ENCODE results near the gene OR2V2. TPM values are rescaled to one million over a fixed set of nuclear protein-coding genes. Genes with fewer than 3 reads are reported as not detected.

OR2V2 gene
- total and polyA plus RNA-seq, 2 donors (not counting 3 experiments of a cell fraction or from before 2014, with no cell fraction given): not detected

- H3K9me3 ChIP-seq (replicated peaks; ENCODE audit: control insufficient read depth, insufficient read depth, low read length): no peaks in the 10 kb centered on the region
- H3K79me2 ChIP-seq (ENCODE audit: control insufficient read depth, insufficient read depth, low read length): no peaks in the 10 kb centered on the region
- no peak overlapping the region for H3K9ac ChIP-seq (replicated peaks; ENCODE audit: extremely low read depth, insufficient read depth, low read length)
- TF ChIP-seq MYC (IDR thresholded peaks at IDR 0.05; ENCODE audit: low read depth, low read length) (no peak), JUN (IDR thresholded peaks at IDR 0.05; ENCODE audit: borderline replicate concordance, insufficient read depth, insufficient read length, low read depth) (no peak), POLR2A (IDR thresholded peaks at IDR 0.05; ENCODE audit: low read depth, low read length) (no peak), GATA2 (IDR thresholded peaks at IDR 0.05; ENCODE audit: insufficient read depth, insufficient read length, low read depth, low read length) (no peak), EZH2 (IDR thresholded peaks at IDR 0.05; ENCODE audit: borderline replicate concordance, low read depth, low read length, severe bottlenecking) (no peak), CTCF (IDR thresholded peaks at IDR 0.05; ENCODE audit: extremely low read depth in 1 of 2, insufficient read depth in 1 of 2, low read depth in 1 of 2, low read length in 2 of 2) (no peak), MAX (IDR thresholded peaks at IDR 0.05; ENCODE audit: insufficient read depth, insufficient read length) (no peak), POLR2AphosphoS5 (IDR thresholded peaks at IDR 0.05; ENCODE audit: insufficient read depth, low read depth, low read length) (no peak), FOS (IDR thresholded peaks at IDR 0.05; ENCODE audit: borderline replicate concordance, insufficient read depth, low read length) (no peak)
- H2AFZ ChIP-seq (ENCODE audit: low read depth, low read length): no peak overlapping the region
- H4K20me1 ChIP-seq (replicated peaks; ENCODE audit: control insufficient read depth, extremely low read depth, insufficient read depth, low read length): no peaks in the 10 kb centered on the region
- H3K4me2 ChIP-seq (ENCODE audit: insufficient read depth, low read length): no peak overlapping the region
- BruUV-seq (replicated peaks): no TSS peak
- no peaks in the 10 kb centered on the region for H3K27me3 ChIP-seq (ENCODE audit: control insufficient read depth in 2 of 2, insufficient read depth in 2 of 2, low read length in 2 of 2)
- no peak overlapping the region for H3K27ac ChIP-seq (ENCODE audit: insufficient read depth, low read depth, low read length)
- H3K9me1 ChIP-seq (replicated peaks; ENCODE audit: control insufficient read depth, extremely low read depth, insufficient read depth, low read length): no peaks in the 10 kb centered on the region
- H3K4me1 ChIP-seq (ENCODE audit: control insufficient read depth, extremely low read depth, insufficient read depth, low read length): peaks cover 4% of the 10 kb centered on the region
- FAIRE-seq: no peak
- DNase-seq (ENCODE audit: low read depth, low spot score): no peak
- dilution Hi-C loops (cut with MboI; ENCODE audit: extremely low pct_ligation_motif_present, low sequenced_read_pairs): no loop called here
- H3K4me3 ChIP-seq (replicated peaks in 1 of 3; ENCODE audit: insufficient read depth in 1 of 3, low read depth in 1 of 3, low read length in 3 of 3): no peak overlapping the region
- POLR2A ChIA-PET: no interaction called here
- intact Hi-C loops (cut with micrococcal nuclease): no loop called here
- no peaks in the 10 kb centered on the region for H3K36me3 ChIP-seq (ENCODE audit: control insufficient read depth in 2 of 2, extremely low read depth in 1 of 2, insufficient read depth in 2 of 2, low read length in 2 of 2)
- CTCF ChIA-PET: no interaction called here
These were observed 50.1 kb downstream of the OR2V2 start for GRCh38 chr5:181197326-181197951.

All from endothelial cell of umbilical vein (primary cell).